GM12872 (cell line): ENCODE measurements around the gene PRR19.

Source experiments
- TF ChIP-seq, protein P1 (sequence below): IDR thresholded peaks from 3 replicates; pipeline ENCODE4 v1.5.1; 2011; ENCODE audit warnings: low read depth, mild to moderate bottlenecking, low read length, moderate library complexity; ENCODE audit not compliant: insufficient read depth

PRR19 gene

DNA sequence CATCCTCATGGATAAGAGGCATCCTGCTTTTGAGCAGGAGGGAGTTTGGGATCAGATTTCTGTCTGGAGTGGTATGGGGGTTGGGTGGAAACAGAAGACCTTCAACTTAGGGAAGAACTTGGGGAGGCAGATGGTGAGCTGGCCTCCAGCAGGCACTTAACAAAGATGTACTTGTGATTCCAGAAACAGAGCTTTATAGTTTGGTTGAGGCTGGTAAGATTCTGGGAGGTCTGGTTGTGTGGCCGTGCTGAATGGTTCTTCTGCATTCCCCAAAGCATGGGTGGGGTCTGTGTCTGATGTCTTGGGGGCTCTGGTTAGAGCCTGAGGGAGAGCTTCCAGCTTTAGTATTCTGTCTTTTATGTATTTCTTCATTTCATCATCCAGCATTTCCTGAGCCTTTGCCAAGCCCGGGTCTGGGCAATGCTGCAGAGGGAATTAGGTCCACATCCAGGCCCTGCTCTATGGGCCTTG lies 28.3 kb downstream of the PRR19 start:
- TF ChIP-seq, protein P1, sequence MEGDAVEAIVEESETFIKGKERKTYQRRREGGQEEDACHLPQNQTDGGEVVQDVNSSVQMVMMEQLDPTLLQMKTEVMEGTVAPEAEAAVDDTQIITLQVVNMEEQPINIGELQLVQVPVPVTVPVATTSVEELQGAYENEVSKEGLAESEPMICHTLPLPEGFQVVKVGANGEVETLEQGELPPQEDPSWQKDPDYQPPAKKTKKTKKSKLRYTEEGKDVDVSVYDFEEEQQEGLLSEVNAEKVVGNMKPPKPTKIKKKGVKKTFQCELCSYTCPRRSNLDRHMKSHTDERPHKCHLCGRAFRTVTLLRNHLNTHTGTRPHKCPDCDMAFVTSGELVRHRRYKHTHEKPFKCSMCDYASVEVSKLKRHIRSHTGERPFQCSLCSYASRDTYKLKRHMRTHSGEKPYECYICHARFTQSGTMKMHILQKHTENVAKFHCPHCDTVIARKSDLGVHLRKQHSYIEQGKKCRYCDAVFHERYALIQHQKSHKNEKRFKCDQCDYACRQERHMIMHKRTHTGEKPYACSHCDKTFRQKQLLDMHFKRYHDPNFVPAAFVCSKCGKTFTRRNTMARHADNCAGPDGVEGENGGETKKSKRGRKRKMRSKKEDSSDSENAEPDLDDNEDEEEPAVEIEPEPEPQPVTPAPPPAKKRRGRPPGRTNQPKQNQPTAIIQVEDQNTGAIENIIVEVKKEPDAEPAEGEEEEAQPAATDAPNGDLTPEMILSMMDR = no peak

DNA sequence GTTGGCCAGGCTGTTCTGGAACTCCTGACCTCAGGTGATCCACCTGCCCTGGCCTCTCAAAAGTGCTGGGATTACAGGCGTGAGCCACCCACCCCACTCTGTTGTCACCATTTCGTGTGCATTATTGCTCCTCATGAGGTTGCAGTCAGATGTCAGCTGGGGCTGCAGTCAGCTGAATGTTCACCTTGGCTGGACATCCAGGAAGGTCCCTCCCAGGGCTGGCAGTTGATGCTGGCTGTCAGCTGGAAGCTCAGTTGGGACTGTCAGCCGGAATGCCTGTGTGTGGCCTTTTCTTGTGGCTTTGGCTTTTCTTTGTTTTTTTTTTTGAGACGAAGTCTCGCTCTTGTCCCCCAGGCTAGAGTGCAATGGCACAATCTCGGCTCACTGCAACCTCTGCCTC lies 30.1 kb downstream of the PRR19 start:
- TF ChIP-seq, protein P1 = no peak

DNA sequence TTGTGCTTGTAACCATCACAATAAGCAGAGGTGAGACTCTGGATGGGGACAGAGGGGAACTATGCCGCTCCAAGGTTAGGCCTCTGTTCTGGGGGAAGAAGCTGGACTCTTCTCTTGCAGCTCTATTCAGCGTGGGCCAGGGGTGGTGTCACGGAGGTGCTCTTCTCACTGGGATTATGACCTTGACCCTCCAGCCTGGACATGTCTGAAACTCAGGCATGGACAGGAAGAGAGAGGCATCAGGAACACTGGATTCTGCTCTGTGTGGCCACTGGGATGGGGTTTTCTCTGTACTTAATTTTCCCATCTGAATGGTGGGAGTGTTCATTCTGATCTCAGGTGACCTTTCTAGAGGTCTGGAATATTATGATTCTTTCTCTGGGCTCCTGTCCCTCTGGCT lies 31.1 kb downstream of the PRR19 start:
- TF ChIP-seq, protein P1 = no peak

DNA sequence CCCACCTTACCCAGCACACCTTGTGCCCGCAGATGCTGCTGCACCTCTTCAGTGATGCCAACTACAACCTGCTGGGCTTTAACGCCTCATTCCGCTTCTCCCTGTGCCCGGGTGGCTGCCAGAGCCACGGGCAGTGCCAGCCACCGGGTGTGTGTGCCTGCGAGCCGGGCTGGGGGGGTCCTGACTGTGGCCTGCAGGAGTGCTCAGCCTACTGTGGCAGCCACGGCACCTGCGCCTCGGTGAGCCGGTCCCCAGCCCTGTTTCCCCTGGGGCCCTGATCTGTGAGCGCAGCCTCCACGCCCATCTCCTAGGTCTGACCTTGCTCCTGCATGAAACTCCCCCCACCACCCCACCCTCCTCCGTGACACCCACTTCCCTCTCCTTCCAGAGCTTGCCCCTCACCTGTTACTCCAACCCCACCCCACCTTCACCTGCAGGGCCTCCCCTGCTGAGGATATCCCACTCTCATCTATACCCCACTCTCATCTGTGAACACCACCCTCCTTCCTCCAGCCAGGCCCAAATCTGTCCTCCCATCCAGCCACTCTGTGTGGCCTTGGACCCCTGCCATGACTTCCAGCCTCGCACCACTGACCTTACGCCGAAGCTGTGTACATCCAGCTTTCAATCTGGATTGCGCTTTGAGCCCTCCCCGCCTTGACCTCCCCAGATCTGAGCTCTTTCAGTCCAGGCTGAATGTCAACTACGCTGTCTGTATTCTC lies 32.2 kb downstream of the PRR19 start:
- TF ChIP-seq, protein P1 = no peak

DNA sequence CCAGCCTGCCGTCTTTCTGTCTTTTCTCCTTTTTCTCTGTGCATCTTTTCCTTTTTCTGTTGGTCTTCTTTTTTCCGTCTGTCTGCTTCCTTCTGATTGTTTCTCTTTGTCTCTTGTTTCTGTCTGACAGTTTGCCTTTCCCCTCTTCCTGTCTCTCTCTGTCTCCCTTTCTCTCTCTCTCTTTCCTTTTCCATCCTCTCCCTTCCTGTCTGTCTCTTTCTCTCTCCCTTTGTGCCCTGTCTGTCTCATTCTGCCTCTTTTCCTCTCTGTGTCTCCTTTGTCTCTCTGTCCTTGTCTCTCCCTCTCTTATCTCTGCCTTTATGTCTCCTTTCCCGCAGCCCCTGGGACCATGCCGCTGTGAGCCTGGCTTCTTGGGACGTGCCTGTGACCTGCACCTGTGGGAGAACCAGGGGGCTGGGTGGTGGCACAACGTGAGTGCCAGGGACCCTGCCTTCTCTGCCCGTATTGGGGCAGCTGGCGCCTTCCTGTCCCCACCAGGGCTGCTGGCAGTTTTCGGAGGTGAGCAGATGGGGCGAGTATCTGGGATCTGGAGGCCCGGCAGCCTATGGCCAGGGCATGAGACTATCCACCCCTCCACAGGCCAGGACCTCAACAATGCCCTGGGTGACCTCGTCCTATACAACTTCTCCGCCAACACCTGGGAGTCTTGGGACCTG lies 32.9 kb downstream of the PRR19 start:
- TF ChIP-seq, protein P1 = no peak

DNA sequence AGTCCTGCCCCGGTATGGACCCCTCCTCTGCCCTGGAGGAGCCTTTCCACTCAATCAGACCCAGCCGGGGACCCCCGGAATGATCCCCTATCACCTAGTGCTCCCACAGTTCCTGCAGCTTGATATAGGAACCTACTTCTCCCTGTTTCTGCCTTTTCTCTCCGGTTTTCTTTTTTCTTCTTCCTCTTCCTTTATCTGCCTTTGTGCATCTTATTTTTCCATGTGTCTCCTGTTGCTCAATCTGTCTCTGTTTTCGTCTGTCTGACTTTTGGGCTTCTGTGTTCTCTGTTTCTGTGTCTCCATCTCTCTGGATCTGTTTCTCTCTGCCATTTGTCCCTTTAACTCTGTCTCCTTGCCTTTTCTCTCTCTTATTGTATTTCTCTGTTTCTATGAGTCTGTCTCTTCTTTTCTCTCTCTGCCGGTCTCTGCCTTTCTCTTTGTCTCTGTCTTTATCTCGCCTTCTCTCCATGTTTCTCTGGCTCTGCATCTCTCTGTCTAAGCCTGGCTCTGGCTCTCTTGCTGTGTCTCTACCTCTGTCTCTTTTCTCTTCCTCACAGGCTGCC lies 33.5 kb downstream of the PRR19 start:
- TF ChIP-seq, protein P1 = no peak

DNA sequence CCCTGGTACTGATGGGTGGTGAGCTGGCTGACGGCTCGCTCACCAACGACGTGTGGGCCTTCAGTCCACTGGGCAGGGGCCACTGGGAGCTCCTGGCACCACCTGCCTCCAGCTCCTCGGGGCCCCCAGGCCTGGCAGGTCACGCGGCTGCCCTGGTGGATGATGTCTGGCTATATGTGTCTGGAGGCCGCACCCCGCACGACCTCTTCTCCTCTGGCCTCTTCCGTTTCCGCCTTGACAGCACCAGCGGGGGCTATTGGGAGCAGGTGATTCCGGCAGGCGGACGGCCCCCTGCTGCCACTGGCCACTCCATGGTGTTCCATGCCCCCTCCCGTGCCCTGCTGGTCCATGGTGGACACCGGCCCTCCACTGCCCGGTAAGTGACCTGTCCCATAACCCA lies 34.0 kb downstream of the PRR19 start:
- TF ChIP-seq, protein P1 = no peak
